ENCODE measurements around the gene NFIB. TPM values are rescaled to one million over a fixed set of nuclear protein-coding genes. Genes with fewer than 3 reads are reported as not detected.

NFIB gene
- total and polyA plus RNA-seq, 2 donors (not counting 1 experiment from before 2014, with no cell fraction given), result 29.3 to 36.3 TPM

DNA sequence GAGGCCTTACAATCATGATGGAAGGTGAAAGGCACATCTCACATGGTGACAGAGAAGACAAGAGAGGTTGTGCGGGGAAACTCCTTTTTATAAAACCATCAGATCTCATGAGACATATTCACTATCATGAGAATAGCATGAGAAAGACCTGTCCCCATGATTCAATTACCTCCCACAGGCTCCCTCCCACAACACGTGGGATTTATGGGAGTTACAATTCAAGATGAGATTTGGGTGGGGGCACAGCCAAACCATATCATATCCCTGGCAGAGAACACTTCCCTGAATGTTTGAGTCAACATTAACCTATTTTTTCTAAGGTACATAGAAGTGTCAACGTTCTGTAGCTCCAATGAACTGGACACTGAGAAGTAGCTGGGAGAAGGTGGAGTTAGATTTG lies 280.9 kb downstream of the NFIB start:
- no peak for DNase-seq (ENCODE audit: low read depth in 2 of 2)
- H2AFZ ChIP-seq (ENCODE audit: low read length), result no peak overlapping the region
- H3K27me3 ChIP-seq (ENCODE audit: control insufficient read depth, insufficient read depth, low read length), result no peaks in the 10 kb centered on the region
- no peaks in the 10 kb centered on the region for H3K36me3 ChIP-seq (ENCODE audit: control insufficient read depth, insufficient read depth, low read length)
- no peaks in the 10 kb centered on the region for H3K79me2 ChIP-seq (ENCODE audit: control insufficient read depth, insufficient read depth, low read length)
- H3K4me1 ChIP-seq (ENCODE audit: control insufficient read depth, extremely low read depth, insufficient read depth, low read length), result no peaks in the 10 kb centered on the region
- H3K4me2 ChIP-seq (ENCODE audit: extremely low read depth, insufficient read depth, low read length), result no peak overlapping the region
- no peak overlapping the region for H3K9ac ChIP-seq (ENCODE audit: insufficient read depth, low read length)
- H3K27ac ChIP-seq (ENCODE audit: insufficient read depth, low read length), result no peak overlapping the region
- H3K4me3 ChIP-seq (replicated peaks in 1 of 4; ENCODE audit: control extremely low read depth in 1 of 4, insufficient read depth in 1 of 4, low read depth in 3 of 4, low read length in 4 of 4), result no peak overlapping the region
- no peaks in the 10 kb centered on the region for H4K20me1 ChIP-seq (ENCODE audit: control insufficient read depth, extremely low read depth, insufficient read depth, low read length)
- no peaks in the 10 kb centered on the region for H3K9me3 ChIP-seq (ENCODE audit: control insufficient read depth, insufficient read depth, low read depth, low read length)
- TF ChIP-seq, protein P1, sequence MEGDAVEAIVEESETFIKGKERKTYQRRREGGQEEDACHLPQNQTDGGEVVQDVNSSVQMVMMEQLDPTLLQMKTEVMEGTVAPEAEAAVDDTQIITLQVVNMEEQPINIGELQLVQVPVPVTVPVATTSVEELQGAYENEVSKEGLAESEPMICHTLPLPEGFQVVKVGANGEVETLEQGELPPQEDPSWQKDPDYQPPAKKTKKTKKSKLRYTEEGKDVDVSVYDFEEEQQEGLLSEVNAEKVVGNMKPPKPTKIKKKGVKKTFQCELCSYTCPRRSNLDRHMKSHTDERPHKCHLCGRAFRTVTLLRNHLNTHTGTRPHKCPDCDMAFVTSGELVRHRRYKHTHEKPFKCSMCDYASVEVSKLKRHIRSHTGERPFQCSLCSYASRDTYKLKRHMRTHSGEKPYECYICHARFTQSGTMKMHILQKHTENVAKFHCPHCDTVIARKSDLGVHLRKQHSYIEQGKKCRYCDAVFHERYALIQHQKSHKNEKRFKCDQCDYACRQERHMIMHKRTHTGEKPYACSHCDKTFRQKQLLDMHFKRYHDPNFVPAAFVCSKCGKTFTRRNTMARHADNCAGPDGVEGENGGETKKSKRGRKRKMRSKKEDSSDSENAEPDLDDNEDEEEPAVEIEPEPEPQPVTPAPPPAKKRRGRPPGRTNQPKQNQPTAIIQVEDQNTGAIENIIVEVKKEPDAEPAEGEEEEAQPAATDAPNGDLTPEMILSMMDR (conservative IDR thresholded peaks at IDR 0.05 in 1 of 2, IDR thresholded peaks at IDR 0.05 in 1 of 2; ENCODE audit: low read depth in 1 of 2, low read length in 2 of 2), result no peak
- no peak for TF ChIP-seq EZH2 (IDR thresholded peaks at IDR 0.05; ENCODE audit: low read length, missing control alignments)
